HG02884 (cell line): ENCODE results near the gene PPP1R3C.

ENCODE experiments used
- ATAC-seq: cut with Tn5 transposase; IDR thresholded peaks from one replicate; pipeline ENCODE4 v1.9.1; 2021; ENCODE audit warnings: mild to moderate bottlenecking, moderate library complexity; ENCODE audit not compliant: unreplicated experiment

The PPP1R3C gene

DNA sequence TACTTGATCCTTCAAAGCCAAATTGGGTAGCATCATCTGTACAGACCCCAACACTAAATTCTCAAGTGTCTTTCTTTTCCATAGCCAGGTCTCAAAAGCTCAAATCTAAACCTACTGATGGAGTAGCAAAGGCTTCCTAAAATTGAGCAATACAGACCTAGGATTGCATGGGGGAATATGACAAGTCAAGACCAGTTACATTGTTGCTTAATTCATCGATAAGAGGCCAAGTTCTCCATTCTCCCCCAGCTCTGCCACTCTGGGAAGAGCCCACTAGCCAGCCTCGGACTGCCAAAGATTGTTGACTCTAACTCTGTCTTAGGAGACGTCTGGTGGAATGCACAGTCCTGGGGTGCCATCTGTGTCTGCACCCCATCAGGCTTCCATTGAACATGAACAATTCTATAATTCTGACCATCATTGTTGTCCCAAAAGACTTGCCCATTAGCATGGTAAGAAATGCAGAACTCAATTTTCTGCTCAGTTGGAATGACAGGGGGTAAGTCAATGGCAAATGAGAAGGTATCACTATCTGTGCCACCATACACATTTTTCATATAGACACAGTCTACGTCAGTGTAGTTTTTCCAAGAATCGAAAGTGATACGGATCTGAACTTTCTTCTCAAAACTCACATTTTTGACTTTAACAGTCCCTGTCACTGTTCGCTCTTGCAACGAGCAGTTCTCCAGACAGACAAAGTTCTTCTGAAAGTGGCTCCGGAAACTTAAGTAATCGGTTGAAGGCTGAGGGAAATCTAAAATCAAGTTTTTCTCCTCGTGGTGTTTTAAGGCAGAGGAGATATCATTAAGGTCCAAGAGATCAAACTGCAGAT, 2.9 kb downstream of the PPP1R3C start:
- ATAC-seq = no peak

- no peak for ATAC-seq
These were observed 4.5 kb downstream of the PPP1R3C start for GRCh38 chr10:91628383-91628782.

- no peak for ATAC-seq
These were observed 5.3 kb downstream of the PPP1R3C start for GRCh38 chr10:91627344-91628102.

- ATAC-seq = no peak
These were observed 5.9 kb downstream of the PPP1R3C start for GRCh38 chr10:91626936-91627335.

DNA sequence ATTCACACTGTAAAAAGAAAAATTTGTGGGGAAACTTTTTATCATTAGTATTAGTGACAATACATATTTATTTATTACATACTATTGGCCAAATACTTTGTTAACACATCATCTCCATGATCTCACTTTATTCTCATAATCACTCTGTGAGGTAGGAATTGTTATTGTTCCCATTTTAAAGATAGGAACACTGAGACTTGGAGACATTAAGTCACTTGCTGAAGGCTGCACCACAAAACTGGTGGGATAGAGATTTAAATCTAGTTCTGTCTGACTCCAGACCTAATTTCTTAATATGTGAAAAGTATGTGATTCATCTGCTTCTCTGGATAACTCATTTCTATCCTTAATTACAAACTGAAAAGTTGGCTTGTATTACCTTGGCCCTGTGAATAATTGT, 8.2 kb downstream of the PPP1R3C start:
- ATAC-seq = no peak

GRCh38 chr10:91622601-91623000, 10.3 kb downstream of the PPP1R3C start:
- no peak for ATAC-seq

DNA sequence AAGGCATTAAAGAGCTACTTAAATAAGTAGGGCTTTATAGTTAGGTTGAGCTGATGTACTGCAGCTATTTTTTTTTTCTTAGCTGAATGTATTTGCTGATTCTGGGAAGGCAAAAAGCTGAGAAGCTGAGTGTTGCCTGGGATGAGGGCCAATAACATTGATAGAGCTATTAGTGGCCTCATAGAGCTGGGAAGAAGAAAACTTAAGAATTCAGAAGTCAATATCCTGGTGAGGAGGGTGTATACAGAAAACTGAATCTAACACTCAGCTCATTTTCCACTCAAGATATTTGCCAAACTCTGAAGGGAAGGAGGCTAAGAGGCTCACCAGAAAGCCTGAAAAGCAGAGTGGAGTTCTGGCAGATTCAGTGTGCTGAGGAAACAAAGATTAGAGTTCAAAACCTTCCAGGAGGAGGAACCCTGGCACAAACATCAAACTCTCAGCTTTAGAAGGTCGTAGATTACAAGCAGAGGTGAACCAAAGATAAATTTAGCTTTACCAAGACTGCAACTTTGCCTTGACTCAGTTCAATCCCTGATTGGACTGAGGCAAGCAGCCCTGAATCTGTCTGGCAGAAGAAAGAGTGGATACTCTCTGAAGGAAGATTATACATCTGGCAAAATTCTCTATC, 11.3 kb downstream of the PPP1R3C start:
- no peak for ATAC-seq

DNA sequence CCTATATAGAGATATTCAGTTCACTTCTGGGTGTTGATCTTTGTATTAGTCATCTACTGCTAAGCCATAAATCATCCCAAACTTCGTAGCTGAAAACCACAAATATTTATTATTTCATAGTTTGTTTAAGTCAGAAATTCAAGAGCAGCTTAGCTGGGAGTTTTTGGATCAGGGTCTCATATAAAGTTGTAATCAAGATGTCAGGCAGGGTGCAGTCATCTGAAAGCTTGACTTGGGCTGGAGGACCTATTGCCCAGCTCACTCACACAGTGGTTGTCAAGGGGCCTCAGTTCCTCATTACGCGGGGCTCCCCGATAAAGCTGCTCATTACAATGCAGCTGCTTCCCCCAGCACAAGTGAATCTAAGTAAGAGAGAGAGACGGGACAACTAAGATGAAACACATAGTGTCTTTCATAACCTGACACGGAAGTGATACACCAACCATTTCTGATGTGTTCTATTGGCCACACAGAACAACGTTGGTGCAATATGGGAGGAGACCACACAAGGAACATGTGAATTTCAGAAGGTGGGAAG, 15.7 kb downstream of the PPP1R3C start:
- no peak for ATAC-seq

DNA sequence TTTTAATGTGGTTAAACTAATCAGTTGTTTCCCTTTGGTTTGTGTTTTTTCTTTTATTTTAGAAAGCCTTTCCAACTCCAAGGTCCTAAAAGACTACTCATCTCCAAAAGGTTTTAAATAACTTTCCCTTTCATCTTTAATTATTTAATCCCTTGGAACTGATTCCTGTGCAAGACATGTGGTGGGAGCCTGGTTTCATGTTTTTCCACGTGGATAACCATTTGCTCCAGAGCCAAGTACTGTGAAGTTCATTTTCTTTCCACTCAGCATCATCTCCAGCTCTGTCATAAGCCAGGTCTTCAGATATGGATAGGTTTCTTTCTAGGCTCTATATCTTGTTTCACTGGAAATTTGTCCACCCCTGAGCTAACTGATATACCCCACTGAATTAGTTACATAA, 16.7 kb downstream of the PPP1R3C start:
- no peak for ATAC-seq

- ATAC-seq = no peak
These were observed 18.6 kb downstream of the PPP1R3C start for GRCh38 chr10:91614225-91614624.

DNA sequence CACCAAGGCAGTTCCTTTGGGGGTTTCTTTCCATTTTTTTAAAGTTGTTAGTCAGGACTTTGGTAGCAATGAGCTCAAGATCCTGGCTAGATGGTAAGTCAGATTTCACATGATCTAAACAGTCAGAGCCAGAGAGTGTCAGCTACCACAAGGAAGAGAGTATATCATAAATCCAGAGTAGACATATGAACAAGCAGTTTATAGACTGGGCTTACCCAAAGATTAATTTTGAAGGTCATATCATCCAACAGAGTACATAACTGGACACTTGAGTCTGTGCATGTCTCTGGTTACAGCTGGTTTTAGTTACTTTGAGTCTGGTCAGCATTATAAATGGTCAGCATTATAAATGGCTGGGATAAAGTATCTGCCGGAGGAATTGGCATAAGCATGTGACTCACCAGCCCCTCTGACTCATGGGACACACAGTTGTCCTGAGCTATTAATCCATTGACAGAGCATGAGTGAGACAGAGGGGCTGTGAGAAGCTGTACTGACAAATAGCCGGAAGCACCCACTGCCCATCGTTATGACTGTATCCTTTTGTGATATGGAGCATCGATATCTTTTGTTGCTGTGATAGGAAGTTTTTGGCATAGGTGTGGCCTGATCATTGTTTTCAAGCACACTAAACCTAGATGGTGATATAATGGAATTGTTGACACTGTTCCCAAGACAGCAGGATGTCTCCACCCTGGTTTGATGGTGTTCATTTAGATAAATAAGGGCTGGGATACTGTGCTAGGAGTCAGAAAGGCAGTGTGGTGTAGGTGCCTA, 19.3 kb downstream of the PPP1R3C start:
- ATAC-seq = no peak

GRCh38 chr10:91610919-91611318, 22.0 kb downstream of the PPP1R3C start:
- ATAC-seq = no peak

GRCh38 chr10:91610444-91610843, 22.4 kb downstream of the PPP1R3C start:
- ATAC-seq = no peak

DNA sequence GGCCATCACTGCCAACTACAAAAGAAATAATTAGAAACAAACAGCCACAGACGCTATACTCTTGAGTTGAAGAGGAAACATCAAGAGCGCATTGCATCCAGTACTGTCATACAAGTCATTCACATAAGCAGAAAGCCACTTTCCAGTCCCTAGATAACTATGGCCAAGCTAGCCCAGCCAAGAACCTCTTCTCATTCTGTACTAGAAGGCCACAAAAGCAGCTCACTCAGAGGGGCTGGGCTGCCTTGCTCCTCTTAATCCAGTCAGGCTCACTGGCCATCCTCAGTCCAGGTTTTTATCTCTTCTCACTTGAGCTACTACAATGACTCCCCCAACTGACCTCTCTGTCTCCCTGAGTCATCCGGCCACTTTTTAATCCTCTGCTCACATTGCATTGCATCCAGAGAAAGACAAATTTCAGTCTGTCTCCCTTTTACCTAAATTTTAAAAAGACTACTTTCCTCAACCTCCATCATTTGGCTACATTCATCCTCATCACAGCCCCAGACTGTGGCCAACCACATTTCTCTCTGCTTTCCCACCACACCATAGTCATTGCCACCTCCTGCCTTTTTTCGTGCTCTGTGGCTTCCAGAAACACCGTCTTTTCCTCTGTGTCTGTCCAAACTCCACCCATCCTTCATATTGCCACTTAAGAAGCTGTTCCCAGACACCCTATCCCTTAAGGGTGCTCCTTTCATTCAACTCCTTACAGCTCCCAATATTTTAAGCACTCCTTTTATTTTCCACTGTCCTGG, 25.0 kb downstream of the PPP1R3C start:
- ATAC-seq = no peak

DNA sequence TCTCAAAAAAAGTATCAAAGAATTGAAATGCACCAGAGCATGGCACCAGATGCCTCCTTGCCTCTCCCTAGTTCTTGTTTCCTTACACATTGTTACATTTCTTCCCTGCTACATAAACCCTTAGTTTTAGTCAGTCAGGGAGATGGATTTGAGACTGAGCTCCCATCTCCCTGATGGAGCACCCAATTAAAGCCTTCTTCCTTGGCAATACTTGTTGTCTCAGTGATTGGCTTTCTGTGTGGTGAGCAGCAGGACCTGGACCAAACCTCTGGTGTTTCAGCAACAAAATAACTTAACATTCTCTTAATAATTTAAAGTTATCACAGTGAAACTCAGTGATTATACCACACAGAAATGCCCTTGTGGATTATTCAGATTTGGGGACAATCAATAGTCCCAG, 26.9 kb downstream of the PPP1R3C start:
- ATAC-seq = no peak

GRCh38 chr10:91604553-91605534, 28.0 kb downstream of the PPP1R3C start:
- no peak for ATAC-seq

DNA sequence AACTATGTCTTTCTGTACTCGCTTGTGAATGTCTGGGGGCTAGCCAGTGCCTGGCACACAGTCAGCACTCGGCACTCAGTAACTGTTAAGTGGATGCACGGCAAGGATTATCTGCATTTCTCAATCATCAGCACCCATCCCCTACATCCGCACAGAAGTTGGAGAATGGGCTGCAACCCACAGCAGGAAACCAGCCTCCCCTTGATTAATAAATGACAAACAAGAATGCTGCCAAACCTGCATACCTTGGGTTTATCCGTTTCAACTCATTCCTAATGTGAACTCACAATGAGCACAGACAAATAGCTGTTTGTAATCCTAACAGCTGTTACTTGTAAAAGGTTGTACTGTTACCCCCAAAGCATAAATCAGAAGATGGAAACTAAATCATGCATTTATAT, 28.9 kb downstream of the PPP1R3C start:
- no peak for ATAC-seq

- ATAC-seq = no peak
These were observed 29.9 kb downstream of the PPP1R3C start for GRCh38 chr10:91602868-91603568.
